HEK293 (cell line): ENCODE results near the gene MCF2L.

Experiments
- CTCF ChIA-PET: fragments of 350-600 bp; formaldehyde crosslinking; extraction: SDS; loops from one replicate; lab custom pipeline; 2021; ENCODE audit warnings: antibody characterized with exemption; lab: Yijun Ruan, JAX
- POLR2A ChIA-PET: fragments of 300-600 bp; formaldehyde crosslinking; extraction: SDS; loops from one replicate; lab custom pipeline; 2020; ENCODE audit warnings: antibody characterized with exemption, inconsistent platforms; lab: Yijun Ruan, JAX
- H3K27ac ChIP-seq: fragments of 200-500 bp; sonication (Bioruptor generic); 2 replicates; pipeline ENCODE4 v1.5.1; 2014; ENCODE audit warnings: low read depth, low read length, control low read depth, inconsistent platforms; ENCODE audit errors: extremely low read depth
- H3K36me3 ChIP-seq, 2 experiments: fragments of 200-500 bp in 1 of 2; sonication (Bioruptor generic) in 1 of 2; 1 replicate in 1 of 2; 2 replicates in 1 of 2; pipeline ENCODE4 v1.5.1; 2014 to 2017; ENCODE audit warnings: inconsistent platforms in 2 of 2, low read length in 2 of 2; ENCODE audit not compliant: control insufficient read depth in 2 of 2, insufficient read depth in 1 of 2
- H3K4me1 ChIP-seq: fragments of 200-500 bp; sonication (Bioruptor generic); 2 replicates; pipeline ENCODE4 v1.5.1; 2014; ENCODE audit warnings: mild to moderate bottlenecking, low read length, inconsistent platforms; ENCODE audit not compliant: control insufficient read depth, insufficient read depth
- H3K4me3 ChIP-seq: 2 replicates; pipeline ENCODE4 v1.5.1; 2011; ENCODE audit warnings: low read depth, mild to moderate bottlenecking, control low read depth, low read length, moderate library complexity
- H3K9me3 ChIP-seq: fragments of 200-500 bp; sonication (Bioruptor generic); 2 replicates; pipeline ENCODE4 v1.5.1; 2014; ENCODE audit warnings: low read depth, low read length, inconsistent platforms; ENCODE audit not compliant: control insufficient read depth, insufficient read depth
- EGR2 ChIP-seq: fragments of 450-650 bp; formaldehyde crosslinking; IDR thresholded peaks from 2 replicates; pipeline ENCODE4 v1.5.1; 2016; ENCODE audit warnings: low read depth, missing biosample characterization, missing genetic modification characterization
- GLIS2 ChIP-seq: fragments of 450-650 bp; formaldehyde crosslinking; IDR thresholded peaks from 2 replicates; pipeline ENCODE4 v1.5.1; 2016; ENCODE audit warnings: missing biosample characterization, missing genetic modification characterization
- KLF9 ChIP-seq: fragments of 450-650 bp; formaldehyde crosslinking; IDR thresholded peaks from 2 replicates; pipeline ENCODE4 v1.5.1; 2016; ENCODE audit warnings: missing biosample characterization, missing genetic modification characterization, low read depth
- MZF1 ChIP-seq: fragments of 450-650 bp; formaldehyde crosslinking; IDR thresholded peaks from 2 replicates; pipeline ENCODE4 v1.5.1; 2017; ENCODE audit warnings: missing biosample characterization, missing genetic modification characterization, borderline replicate concordance
- OSR2 ChIP-seq: fragments of 450-650 bp; formaldehyde crosslinking; IDR thresholded peaks from 2 replicates; pipeline ENCODE4 v1.5.1; 2016; ENCODE audit warnings: missing biosample characterization, missing genetic modification characterization
- PBX3 ChIP-seq: sonication (generic); formaldehyde crosslinking; IDR thresholded peaks from 2 replicates; pipeline ENCODE4 v1.8.1; 2022; ENCODE audit warnings: mild to moderate bottlenecking, moderate library complexity, missing genetic modification reagents
- RBAK ChIP-seq: fragments of 450-650 bp; formaldehyde crosslinking; IDR thresholded peaks from 2 replicates; pipeline ENCODE4 v1.5.1; 2016; ENCODE audit warnings: missing biosample characterization, missing genetic modification characterization
- SP2 ChIP-seq: fragments of 450-650 bp; formaldehyde crosslinking; IDR thresholded peaks from 2 replicates; pipeline ENCODE4 v1.5.1; 2016; ENCODE audit warnings: missing biosample characterization, missing genetic modification characterization
- SP7 ChIP-seq: fragments of 450-650 bp; formaldehyde crosslinking; IDR thresholded peaks from 2 replicates; pipeline ENCODE4 v1.5.1; 2016; ENCODE audit warnings: missing biosample characterization, missing genetic modification characterization
- WT1 ChIP-seq: fragments of 450-650 bp; formaldehyde crosslinking; IDR thresholded peaks from 2 replicates; pipeline ENCODE4 v1.5.1; 2016; ENCODE audit warnings: missing biosample characterization, missing genetic modification characterization
- ZBTB17 ChIP-seq: fragments of 450-650 bp; formaldehyde crosslinking; IDR thresholded peaks from 2 replicates; pipeline ENCODE4 v1.5.1; 2016; ENCODE audit warnings: missing biosample characterization, missing genetic modification characterization
- ZBTB20 ChIP-seq: fragments of 450-650 bp; formaldehyde crosslinking; IDR thresholded peaks from 2 replicates; pipeline ENCODE4 v1.5.1; 2016; ENCODE audit warnings: missing biosample characterization, missing genetic modification characterization
- ZBTB7A ChIP-seq: fragments of 450-650 bp; formaldehyde crosslinking; IDR thresholded peaks from 2 replicates; pipeline ENCODE4 v1.5.1; 2016; ENCODE audit warnings: low read depth, missing biosample characterization, missing genetic modification characterization
- ZBTB8A ChIP-seq: fragments of 450-650 bp; formaldehyde crosslinking; IDR thresholded peaks from 2 replicates; pipeline ENCODE4 v1.5.1; 2016; ENCODE audit warnings: missing biosample characterization, missing genetic modification characterization
- ZFP37 ChIP-seq: fragments of 450-650 bp; formaldehyde crosslinking; IDR thresholded peaks from 2 replicates; pipeline ENCODE4 v1.5.1; 2016; ENCODE audit warnings: missing biosample characterization, missing genetic modification characterization
- ZIC2 ChIP-seq: fragments of 450-650 bp; formaldehyde crosslinking; IDR thresholded peaks from 2 replicates; pipeline ENCODE4 v1.5.1; 2016; ENCODE audit warnings: missing biosample characterization, missing genetic modification characterization
- ZNF155 ChIP-seq: fragments of 450-650 bp; formaldehyde crosslinking; IDR thresholded peaks from 2 replicates; pipeline ENCODE4 v1.5.1; 2016; ENCODE audit warnings: missing biosample characterization, missing genetic modification characterization
- ZNF23 ChIP-seq: fragments of 450-650 bp; formaldehyde crosslinking; IDR thresholded peaks from 2 replicates; pipeline ENCODE4 v1.5.1; 2016; ENCODE audit warnings: missing biosample characterization, missing genetic modification characterization, borderline replicate concordance
- ZNF239 ChIP-seq: fragments of 450-650 bp; formaldehyde crosslinking; IDR thresholded peaks from 2 replicates; pipeline ENCODE4 v1.5.1; 2016; ENCODE audit warnings: missing biosample characterization, missing genetic modification characterization
- ZNF274 ChIP-seq, 2 experiments: fragments of 200-500 bp in 1 of 2; fragments of 450-650 bp in 1 of 2; sonication (Bioruptor generic) in 1 of 2; formaldehyde crosslinking in 1 of 2; IDR thresholded peaks; 2 replicates each; pipeline versions ENCODE4 v1.5.1 to v1.6.1; 2014 to 2016; ENCODE audit warnings: borderline replicate concordance in 1 of 2, inconsistent platforms in 1 of 2, low read length in 1 of 2, missing biosample characterization in 1 of 2, missing genetic modification characterization in 1 of 2
- ZNF324 ChIP-seq: fragments of 450-650 bp; formaldehyde crosslinking; IDR thresholded peaks from 2 replicates; pipeline ENCODE4 v1.5.1; 2016; ENCODE audit warnings: missing biosample characterization, missing genetic modification characterization
- ZNF335 ChIP-seq: fragments of 450-650 bp; formaldehyde crosslinking; conservative IDR thresholded peaks from 2 replicates; pipeline ENCODE4 v1.5.1; 2016; ENCODE audit warnings: missing biosample characterization, missing genetic modification characterization
- ZNF354C ChIP-seq: fragments of 450-650 bp; formaldehyde crosslinking; IDR thresholded peaks from 2 replicates; pipeline ENCODE4 v1.5.1; 2016; ENCODE audit warnings: missing biosample characterization, missing genetic modification characterization, low read depth, borderline replicate concordance
- ZNF449 ChIP-seq: fragments of 450-650 bp; formaldehyde crosslinking; IDR thresholded peaks from 2 replicates; pipeline ENCODE4 v1.5.1; 2017; ENCODE audit warnings: missing biosample characterization, mild to moderate bottlenecking, missing genetic modification characterization, moderate library complexity
- ZNF529 ChIP-seq: fragments of 450-650 bp; formaldehyde crosslinking; IDR thresholded peaks from 2 replicates; pipeline ENCODE4 v1.5.1; 2017; ENCODE audit warnings: missing genetic modification characterization, missing biosample characterization; ENCODE audit not compliant: insufficient replicate concordance
- ZNF600 ChIP-seq: fragments of 450-650 bp; formaldehyde crosslinking; IDR thresholded peaks from 2 replicates; pipeline ENCODE4 v1.5.1; 2016; ENCODE audit warnings: missing biosample characterization, missing genetic modification characterization
- ZNF629 ChIP-seq: fragments of 450-650 bp; formaldehyde crosslinking; IDR thresholded peaks from 2 replicates; pipeline ENCODE4 v1.5.1; 2017; ENCODE audit warnings: missing biosample characterization, missing genetic modification characterization
- ZNF660 ChIP-seq: fragments of 450-650 bp; IDR thresholded peaks from 2 replicates; pipeline ENCODE4 v1.5.1; 2018; ENCODE audit warnings: missing biosample characterization, mild to moderate bottlenecking, missing genetic modification characterization
- ZNF677 ChIP-seq: fragments of 450-650 bp; IDR thresholded peaks from 2 replicates; pipeline ENCODE4 v1.5.0; 2018; ENCODE audit warnings: missing biosample characterization, mild to moderate bottlenecking, missing genetic modification characterization, moderate library complexity
- ZNF837 ChIP-seq: fragments of 450-650 bp; formaldehyde crosslinking; IDR thresholded peaks from 2 replicates; pipeline ENCODE4 v1.5.1; 2016; ENCODE audit warnings: missing biosample characterization, missing genetic modification characterization
- ZSCAN30 ChIP-seq: fragments of 450-650 bp; IDR thresholded peaks from 2 replicates; pipeline ENCODE4 v1.5.1; 2018; ENCODE audit warnings: missing biosample characterization, mild to moderate bottlenecking, missing genetic modification characterization, moderate library complexity
- TF ChIP-seq, protein P1 (sequence below): fragments of 450-650 bp; formaldehyde crosslinking; IDR thresholded peaks from 2 replicates; pipeline ENCODE4 v1.5.1; 2016; ENCODE audit warnings: missing biosample characterization, missing genetic modification characterization
- TF ChIP-seq, protein P2 (sequence below): fragments of 450-650 bp; formaldehyde crosslinking; optimal IDR thresholded peaks from 2 replicates; pipeline ENCODE3; 2016; ENCODE audit warnings: missing biosample characterization, mild to moderate bottlenecking, missing genetic modification characterization

Gene MCF2L

DNA sequence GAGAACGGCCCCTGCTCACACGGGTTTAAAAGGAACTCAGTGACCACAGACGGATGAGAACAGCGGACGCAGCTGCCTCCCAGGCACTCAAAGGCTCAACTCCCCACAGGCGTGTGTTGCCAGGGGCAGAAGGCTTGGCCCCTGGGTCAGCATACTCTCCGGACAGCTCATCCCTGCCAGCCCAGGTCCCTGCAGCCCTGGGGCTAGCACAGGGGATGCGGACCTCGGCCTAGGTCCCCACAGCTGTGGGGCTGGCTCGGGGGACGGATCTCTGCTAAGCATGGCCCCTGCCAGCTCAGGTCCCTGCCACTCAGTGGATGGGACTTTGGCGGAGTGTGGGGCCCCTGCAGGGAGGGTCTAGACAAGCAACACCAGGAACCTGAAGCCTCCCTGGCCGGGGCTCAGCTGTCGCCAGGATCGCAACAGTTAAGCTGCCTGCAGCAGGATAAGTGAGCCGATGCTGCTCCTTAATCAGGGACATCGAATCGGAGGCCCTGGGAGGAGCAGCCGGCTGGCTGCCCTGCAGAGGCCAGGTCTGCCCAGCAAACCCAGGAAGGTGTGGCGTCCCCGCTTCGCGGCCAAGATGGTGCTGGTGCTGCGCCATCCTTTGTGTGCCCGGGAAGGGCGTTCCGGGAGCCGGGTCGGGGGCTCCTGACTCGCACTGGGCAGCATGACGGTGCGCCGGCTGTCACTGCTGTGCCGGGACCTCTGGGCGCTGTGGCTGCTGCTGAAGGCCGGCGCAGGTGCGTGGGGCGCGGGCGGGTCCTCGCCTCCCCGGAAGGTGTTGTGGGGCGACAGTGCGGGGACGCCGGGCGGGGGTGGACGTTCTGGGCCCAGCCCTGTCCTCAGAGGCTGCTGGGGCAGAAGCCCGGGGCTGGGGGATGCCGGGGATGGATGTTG lies 32.5 kb downstream of the MCF2L start:
- H3K36me3 ChIP-seq = no peaks in the 10 kb centered on the region
- H3K4me1 ChIP-seq = peaks cover 2% of the 10 kb centered on the region; the same call in 1 of the 2 replicates
- no peaks in the 10 kb centered on the region for H3K9me3 ChIP-seq
- H3K27ac ChIP-seq = peak overlapping the region; percentile 30; the same call in 1 of the 2 replicates
- POLR2A ChIA-PET = interaction anchor here (1.0 to 1.1 kb wide), 2 partner anchors 19 to 33 kb away, joined by 3 read pairs; no protein-coding TSS in a partner anchor
- CTCF ChIA-PET = interaction anchor here (0.5 to 2.0 kb wide), 6 partner anchors 26 to 1977 kb away, joined by 3 to 5 read pairs (median 3); no protein-coding TSS in a partner anchor
- H3K4me3 ChIP-seq = peak overlapping the region; percentile 30
- TF ChIP-seq ZFP37 (tag by site-specific recombination) = peak; percentile 83
- no peak for TF ChIP-seq MZF1 (tag by site-specific recombination)
- no peak for TF ChIP-seq ZNF529 (tag by site-specific recombination)
- TF ChIP-seq ZBTB8A (tag by site-specific recombination) = peak; percentile 86
- TF ChIP-seq ZBTB17 (tag by site-specific recombination) = peak; percentile 94
- TF ChIP-seq ZNF837 (tag by site-specific recombination) = no peak
- TF ChIP-seq ZSCAN30 (tag by site-specific recombination) = peak; percentile 96
- TF ChIP-seq ZNF677 = no peak
- no peak for TF ChIP-seq ZNF274 (IDR thresholded peaks at IDR 0.05; ENCODE audit: low read length)
- TF ChIP-seq ZNF274 (tag by site-specific recombination; IDR thresholded peaks at IDR 0.05; ENCODE audit: borderline replicate concordance) = no peak
- no peak for TF ChIP-seq WT1 (tag by site-specific recombination)
- peak; percentile 79 for TF ChIP-seq ZBTB20
- TF ChIP-seq SP7 (tag by site-specific recombination) = peak; percentile 57
- TF ChIP-seq OSR2 (tag by site-specific recombination) = peak; percentile 29; the same call in 1 of the 2 replicates
- TF ChIP-seq ZNF660 (tag by site-specific recombination) = peak; percentile 97
- TF ChIP-seq, protein P1, sequence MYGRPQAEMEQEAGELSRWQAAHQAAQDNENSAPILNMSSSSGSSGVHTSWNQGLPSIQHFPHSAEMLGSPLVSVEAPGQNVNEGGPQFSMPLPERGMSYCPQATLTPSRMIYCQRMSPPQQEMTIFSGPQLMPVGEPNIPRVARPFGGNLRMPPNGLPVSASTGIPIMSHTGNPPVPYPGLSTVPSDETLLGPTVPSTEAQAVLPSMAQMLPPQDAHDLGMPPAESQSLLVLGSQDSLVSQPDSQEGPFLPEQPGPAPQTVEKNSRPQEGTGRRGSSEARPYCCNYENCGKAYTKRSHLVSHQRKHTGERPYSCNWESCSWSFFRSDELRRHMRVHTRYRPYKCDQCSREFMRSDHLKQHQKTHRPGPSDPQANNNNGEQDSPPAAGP = peak; percentile 68; the same call in 1 of the 2 replicates
- peak; percentile 90 for TF ChIP-seq ZNF600 (tag by site-specific recombination)
- 0 out of 2 replicates have a peak, but pooled peaks have one; percentile 32 for TF ChIP-seq KLF9 (tag by site-specific recombination)
- TF ChIP-seq ZNF629 (tag by site-specific recombination) = no peak
- TF ChIP-seq SP2 (tag by site-specific recombination) = peak; percentile 35; the same call in 1 of the 2 replicates
- no peak for TF ChIP-seq ZNF239
- TF ChIP-seq ZNF324 = peak; percentile 47; the same call in 1 of the 2 replicates
- TF ChIP-seq, protein P2, sequence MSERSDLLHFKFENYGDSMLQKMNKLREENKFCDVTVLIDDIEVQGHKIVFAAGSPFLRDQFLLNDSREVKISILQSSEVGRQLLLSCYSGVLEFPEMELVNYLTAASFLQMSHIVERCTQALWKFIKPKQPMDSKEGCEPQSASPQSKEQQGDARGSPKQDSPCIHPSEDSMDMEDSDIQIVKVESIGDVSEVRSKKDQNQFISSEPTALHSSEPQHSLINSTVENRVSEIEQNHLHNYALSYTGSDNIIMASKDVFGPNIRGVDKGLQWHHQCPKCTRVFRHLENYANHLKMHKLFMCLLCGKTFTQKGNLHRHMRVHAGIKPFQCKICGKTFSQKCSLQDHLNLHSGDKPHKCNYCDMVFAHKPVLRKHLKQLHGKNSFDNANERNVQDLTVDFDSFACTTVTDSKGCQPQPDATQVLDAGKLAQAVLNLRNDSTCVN (tag by site-specific recombination) = peak; percentile 49
- peak; percentile 81 for TF ChIP-seq ZNF335 (tag by site-specific recombination)
- TF ChIP-seq ZBTB7A (tag by site-specific recombination) = no peak
- no peak for TF ChIP-seq ZNF354C
- no peak for TF ChIP-seq ZNF155 (tag by site-specific recombination)
- no peak for TF ChIP-seq ZIC2 (tag by site-specific recombination)
- 0 out of 2 replicates have a peak, but pooled peaks have one; percentile 39 for TF ChIP-seq PBX3 (CRISPR knock-in tag)
- peak; percentile 46; the same call in 1 of the 2 replicates for TF ChIP-seq EGR2
- no peak for TF ChIP-seq ZNF23 (tag by site-specific recombination)
- TF ChIP-seq ZNF449 (tag by site-specific recombination) = no peak
- TF ChIP-seq RBAK = no peak
- peak; percentile 56 for TF ChIP-seq GLIS2 (tag by site-specific recombination)
